ENCODE measurements around the gene NLRC5. TPM values are rescaled to one million over a fixed set of nuclear protein-coding genes. Genes with fewer than 3 reads are reported as not detected.
A peak's percentile ranks its signal among the peaks of the same experiment; 100 is the strongest.

NLRC5 gene
- total RNA-seq, 1 experiment from 2014 or later = 0.98 TPM

GRCh38 chr16:57092786-57093411 lies 103.5 kb downstream of the NLRC5 start:
- no TSS peak for BruUV-seq (replicated peaks)
- Histone ChIP-seq H3F3A (ENCODE audit: low read length, unreplicated experiment) (no peaks in the 10 kb centered on the region), H3K36me3 (ENCODE audit: low read depth, low read length) (no peaks in the 10 kb centered on the region), H3K79me2 (ENCODE audit: low read length) (no peaks in the 10 kb centered on the region), H3K27ac (ENCODE audit: low read length) (no peak overlapping the region), H3K27me3 (ENCODE audit: low read length) (no peaks in the 10 kb centered on the region), H3K4me1 (ENCODE audit: insufficient read depth, low read length) (peaks cover 6% of the 10 kb centered on the region), H3K9me2 (replicated peaks; ENCODE audit: low read length) (no peaks in the 10 kb centered on the region), H3K4me3 (ENCODE audit: low read length) (peak overlapping the region; percentile 67), H3K4me2 (ENCODE audit: low read length) (peak overlapping the region; percentile 79), H2AFZ (ENCODE audit: low read length) (peak overlapping the region; percentile 50; the same call in 1 of the 2 replicates), H3K9ac (ENCODE audit: low read length) (no peak overlapping the region), H3K9me3 (ENCODE audit: low read length) (no peaks in the 10 kb centered on the region), H4K20me1 (ENCODE audit: low read length) (no peaks in the 10 kb centered on the region)
- ATAC-seq (peak; percentile 48), DNase-seq (peak; percentile 11)
- intact Hi-C loops (cut with micrococcal nuclease) = no loop called here
- ChIA-PET CTCF (interaction anchor here (0.6 to 0.8 kb wide), 3 partner anchors 14 to 185 kb away, joined by 3 to 10 read pairs (median 7); no protein-coding TSS in a partner anchor), POLR2A (ENCODE audit: unreplicated experiment) (interaction anchor here (0.6 kb wide), 1 partner anchor 103 kb away, joined by 3 read pairs; no protein-coding TSS in a partner anchor)
- TF ChIP-seq EZH2 (IDR thresholded peaks at IDR 0.05; ENCODE audit: low read length, unreplicated experiment) (no peak), CTCF (conservative IDR thresholded peaks at IDR 0.05; ENCODE audit: low read depth, low read length) (peak; percentile 52)

- H3F3A ChIP-seq (ENCODE audit: low read length, unreplicated experiment) = no peaks in the 10 kb centered on the region
- no peak for ATAC-seq
- no peaks in the 10 kb centered on the region for H3K27me3 ChIP-seq (ENCODE audit: low read length)
- peaks cover 6% of the 10 kb centered on the region for H3K4me1 ChIP-seq (ENCODE audit: insufficient read depth, low read length)
- H3K36me3 ChIP-seq (ENCODE audit: low read depth, low read length) = no peaks in the 10 kb centered on the region
- peak overlapping the region; percentile 79 for H3K4me2 ChIP-seq (ENCODE audit: low read length)
- peak; percentile 12 for DNase-seq
- H3K9me2 ChIP-seq (replicated peaks; ENCODE audit: low read length) = no peaks in the 10 kb centered on the region
- CTCF ChIA-PET = interaction anchor here (0.6 kb wide), 2 partner anchors 26 to 186 kb away, joined by 7 to 10 read pairs; no protein-coding TSS in a partner anchor
- no peak overlapping the region for H3K27ac ChIP-seq (ENCODE audit: low read length)
- intact Hi-C loops (cut with micrococcal nuclease) = no loop called here
- POLR2A ChIA-PET (ENCODE audit: unreplicated experiment) = interaction anchor here (0.6 kb wide), 1 partner anchor 104 kb away, joined by 3 read pairs; no protein-coding TSS in a partner anchor
- H3K9ac ChIP-seq (ENCODE audit: low read length) = no peak overlapping the region
- TSS peak; percentile 28 for BruUV-seq (replicated peaks)
- no peaks in the 10 kb centered on the region for H3K79me2 ChIP-seq (ENCODE audit: low read length)
- no peaks in the 10 kb centered on the region for H3K9me3 ChIP-seq (ENCODE audit: low read length)
- H3K4me3 ChIP-seq (ENCODE audit: low read length) = peak overlapping the region; percentile 67
- TF ChIP-seq EZH2phosphoT487 (IDR thresholded peaks at IDR 0.05; ENCODE audit: borderline replicate concordance, low read length) = no peak
- TF ChIP-seq CTCF (conservative IDR thresholded peaks at IDR 0.05; ENCODE audit: low read depth, low read length) = no peak
- no peak for TF ChIP-seq EZH2 (IDR thresholded peaks at IDR 0.05; ENCODE audit: low read length, unreplicated experiment)
- H2AFZ ChIP-seq (ENCODE audit: low read length) = no peak overlapping the region
- H4K20me1 ChIP-seq (ENCODE audit: low read length) = no peaks in the 10 kb centered on the region
Measured at GRCh38 chr16:57093666-57094564, 104.6 kb downstream of the NLRC5 start.
